ENCODE measurements around the gene CUL5. TPM values are rescaled to one million over a fixed set of nuclear protein-coding genes. Genes with fewer than 3 reads are reported as not detected.
A peak's percentile ranks its signal among the peaks of the same experiment; 100 is the strongest.

Gene CUL5
- polyA plus RNA-seq, 1 donor from 2014 or later: 40.2 TPM

DNA sequence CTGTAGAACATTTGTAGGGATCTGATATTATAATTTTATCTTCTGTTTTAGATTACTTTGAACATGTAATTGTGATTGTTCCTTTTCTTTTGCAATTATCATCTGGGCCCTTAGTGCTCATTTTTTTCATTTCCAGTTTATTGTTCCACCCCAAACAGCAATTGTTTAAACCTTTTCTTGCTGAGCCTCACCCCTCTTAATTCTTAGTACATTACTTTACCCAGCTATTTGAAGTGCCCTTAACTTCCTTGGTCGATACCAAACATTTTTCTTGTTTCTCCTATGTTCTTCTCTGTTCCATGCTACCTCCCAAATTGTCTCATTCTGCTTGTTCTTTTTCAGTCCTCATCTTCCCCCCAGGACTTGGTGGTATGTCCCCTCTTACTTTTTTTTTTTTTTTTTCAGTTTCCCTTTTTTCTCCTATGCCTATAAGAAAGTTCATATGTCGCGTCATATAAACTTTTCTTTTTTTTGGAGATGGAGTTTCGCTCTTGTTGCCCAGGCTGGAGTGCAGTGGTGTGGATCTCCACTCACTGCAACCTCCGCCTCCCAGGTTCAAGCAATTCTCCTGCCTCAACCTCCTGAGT, 3.5 kb downstream of the CUL5 start:
- Histone ChIP-seq H3K4me2 (ENCODE audit: low read length) (no peak overlapping the region), H3K27me3 (ENCODE audit: insufficient read depth, low read depth, low read length) (no peaks in the 10 kb centered on the region), H3K4me3 (ENCODE audit: low read length) (peak overlapping the region; percentile 88), H2AFZ (ENCODE audit: low read depth, low read length) (no peak overlapping the region), H4K20me1 (ENCODE audit: insufficient read depth) (no peaks in the 10 kb centered on the region), H3K79me2 (replicated peaks; ENCODE audit: insufficient read depth, low read length) (peaks cover 74% of the 10 kb centered on the region), H3K9me2 (ENCODE audit: insufficient read depth, low read length) (no peaks in the 10 kb centered on the region), H3K9ac (ENCODE audit: low read length) (no peak overlapping the region), H3K36me3 (ENCODE audit: insufficient read depth, low read length) (peaks cover 5% of the 10 kb centered on the region), H3F3A (ENCODE audit: insufficient read depth, low read length, poor library complexity, severe bottlenecking) (no peaks in the 10 kb centered on the region), H3K27ac (ENCODE audit: low read length) (no peak overlapping the region), H3K9me3 (ENCODE audit: low read length) (no peaks in the 10 kb centered on the region)
- TF ChIP-seq SMC3 (conservative IDR thresholded peaks at IDR 0.05; ENCODE audit: poor library complexity) (no peak), EP300 (conservative IDR thresholded peaks at IDR 0.05; ENCODE audit: poor library complexity, severe bottlenecking) (no peak), TAF1 (IDR thresholded peaks at IDR 0.05; ENCODE audit: low read depth) (no peak), MXI1 (conservative IDR thresholded peaks at IDR 0.05; ENCODE audit: poor library complexity, severe bottlenecking) (no peak), EZH2 (IDR thresholded peaks at IDR 0.05; ENCODE audit: borderline replicate concordance, insufficient read depth, low read length, poor library complexity, severe bottlenecking) (no peak), RAD21 (conservative IDR thresholded peaks at IDR 0.05) (no peak), POLR2AphosphoS5 (IDR thresholded peaks at IDR 0.05) (no peak)
- TF ChIP-seq, protein P1, sequence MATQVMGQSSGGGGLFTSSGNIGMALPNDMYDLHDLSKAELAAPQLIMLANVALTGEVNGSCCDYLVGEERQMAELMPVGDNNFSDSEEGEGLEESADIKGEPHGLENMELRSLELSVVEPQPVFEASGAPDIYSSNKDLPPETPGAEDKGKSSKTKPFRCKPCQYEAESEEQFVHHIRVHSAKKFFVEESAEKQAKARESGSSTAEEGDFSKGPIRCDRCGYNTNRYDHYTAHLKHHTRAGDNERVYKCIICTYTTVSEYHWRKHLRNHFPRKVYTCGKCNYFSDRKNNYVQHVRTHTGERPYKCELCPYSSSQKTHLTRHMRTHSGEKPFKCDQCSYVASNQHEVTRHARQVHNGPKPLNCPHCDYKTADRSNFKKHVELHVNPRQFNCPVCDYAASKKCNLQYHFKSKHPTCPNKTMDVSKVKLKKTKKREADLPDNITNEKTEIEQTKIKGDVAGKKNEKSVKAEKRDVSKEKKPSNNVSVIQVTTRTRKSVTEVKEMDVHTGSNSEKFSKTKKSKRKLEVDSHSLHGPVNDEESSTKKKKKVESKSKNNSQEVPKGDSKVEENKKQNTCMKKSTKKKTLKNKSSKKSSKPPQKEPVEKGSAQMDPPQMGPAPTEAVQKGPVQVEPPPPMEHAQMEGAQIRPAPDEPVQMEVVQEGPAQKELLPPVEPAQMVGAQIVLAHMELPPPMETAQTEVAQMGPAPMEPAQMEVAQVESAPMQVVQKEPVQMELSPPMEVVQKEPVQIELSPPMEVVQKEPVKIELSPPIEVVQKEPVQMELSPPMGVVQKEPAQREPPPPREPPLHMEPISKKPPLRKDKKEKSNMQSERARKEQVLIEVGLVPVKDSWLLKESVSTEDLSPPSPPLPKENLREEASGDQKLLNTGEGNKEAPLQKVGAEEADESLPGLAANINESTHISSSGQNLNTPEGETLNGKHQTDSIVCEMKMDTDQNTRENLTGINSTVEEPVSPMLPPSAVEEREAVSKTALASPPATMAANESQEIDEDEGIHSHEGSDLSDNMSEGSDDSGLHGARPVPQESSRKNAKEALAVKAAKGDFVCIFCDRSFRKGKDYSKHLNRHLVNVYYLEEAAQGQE (IDR thresholded peaks at IDR 0.05; ENCODE audit: borderline replicate concordance): no peak
- TF ChIP-seq, protein P2, sequence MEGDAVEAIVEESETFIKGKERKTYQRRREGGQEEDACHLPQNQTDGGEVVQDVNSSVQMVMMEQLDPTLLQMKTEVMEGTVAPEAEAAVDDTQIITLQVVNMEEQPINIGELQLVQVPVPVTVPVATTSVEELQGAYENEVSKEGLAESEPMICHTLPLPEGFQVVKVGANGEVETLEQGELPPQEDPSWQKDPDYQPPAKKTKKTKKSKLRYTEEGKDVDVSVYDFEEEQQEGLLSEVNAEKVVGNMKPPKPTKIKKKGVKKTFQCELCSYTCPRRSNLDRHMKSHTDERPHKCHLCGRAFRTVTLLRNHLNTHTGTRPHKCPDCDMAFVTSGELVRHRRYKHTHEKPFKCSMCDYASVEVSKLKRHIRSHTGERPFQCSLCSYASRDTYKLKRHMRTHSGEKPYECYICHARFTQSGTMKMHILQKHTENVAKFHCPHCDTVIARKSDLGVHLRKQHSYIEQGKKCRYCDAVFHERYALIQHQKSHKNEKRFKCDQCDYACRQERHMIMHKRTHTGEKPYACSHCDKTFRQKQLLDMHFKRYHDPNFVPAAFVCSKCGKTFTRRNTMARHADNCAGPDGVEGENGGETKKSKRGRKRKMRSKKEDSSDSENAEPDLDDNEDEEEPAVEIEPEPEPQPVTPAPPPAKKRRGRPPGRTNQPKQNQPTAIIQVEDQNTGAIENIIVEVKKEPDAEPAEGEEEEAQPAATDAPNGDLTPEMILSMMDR (IDR thresholded peaks at IDR 0.05; ENCODE audit: poor library complexity, severe bottlenecking): no peak

DNA sequence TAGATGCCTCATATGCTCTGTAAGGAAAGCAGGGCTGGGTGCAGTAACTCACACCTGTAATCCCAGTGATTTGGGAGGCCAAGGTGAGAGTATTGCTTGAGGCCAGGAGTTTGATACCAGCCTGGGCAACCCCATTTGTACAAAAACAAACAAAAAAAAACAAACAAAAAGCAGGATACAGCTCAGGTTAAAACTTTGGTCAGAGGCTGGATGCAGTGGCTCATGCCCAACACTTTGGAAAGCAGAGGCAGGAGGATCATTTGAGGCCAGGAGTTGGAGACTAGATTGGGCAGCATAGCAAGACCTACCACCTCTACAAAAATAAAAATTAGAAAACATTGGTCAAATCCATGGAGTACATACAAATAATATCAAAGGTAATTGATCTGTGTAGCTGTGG, 7.9 kb downstream of the CUL5 start:
- Histone ChIP-seq H3K9ac (ENCODE audit: low read length) (no peak overlapping the region), H3K4me2 (ENCODE audit: low read length) (no peak overlapping the region), H3K9me2 (ENCODE audit: insufficient read depth, low read length) (no peaks in the 10 kb centered on the region), H3K4me3 (ENCODE audit: low read length) (no peak overlapping the region), H3K9me3 (ENCODE audit: low read length) (no peaks in the 10 kb centered on the region), H3K27me3 (ENCODE audit: insufficient read depth, low read depth, low read length) (no peaks in the 10 kb centered on the region), H2AFZ (ENCODE audit: low read depth, low read length) (no peak overlapping the region), H3K27ac (ENCODE audit: low read length) (no peak overlapping the region), H3K79me2 (replicated peaks; ENCODE audit: insufficient read depth, low read length) (peaks cover 86% of the 10 kb centered on the region), H4K20me1 (ENCODE audit: insufficient read depth) (no peaks in the 10 kb centered on the region), H3F3A (ENCODE audit: insufficient read depth, low read length, poor library complexity, severe bottlenecking) (no peaks in the 10 kb centered on the region), H3K36me3 (ENCODE audit: insufficient read depth, low read length) (peaks cover 5% of the 10 kb centered on the region)
- TF ChIP-seq POLR2AphosphoS5 (IDR thresholded peaks at IDR 0.05) (no peak), SMC3 (conservative IDR thresholded peaks at IDR 0.05; ENCODE audit: poor library complexity) (no peak), TAF1 (IDR thresholded peaks at IDR 0.05; ENCODE audit: low read depth) (no peak), EP300 (conservative IDR thresholded peaks at IDR 0.05; ENCODE audit: poor library complexity, severe bottlenecking) (no peak), RAD21 (conservative IDR thresholded peaks at IDR 0.05) (no peak), MXI1 (conservative IDR thresholded peaks at IDR 0.05; ENCODE audit: poor library complexity, severe bottlenecking) (no peak), EZH2 (IDR thresholded peaks at IDR 0.05; ENCODE audit: borderline replicate concordance, insufficient read depth, low read length, poor library complexity, severe bottlenecking) (no peak)
- TF ChIP-seq, protein P2 (IDR thresholded peaks at IDR 0.05; ENCODE audit: poor library complexity, severe bottlenecking): no peak
- TF ChIP-seq, protein P1 (IDR thresholded peaks at IDR 0.05; ENCODE audit: borderline replicate concordance): no peak
